ENCODE results near the gene NPIPB5. TPM values are rescaled to one million over a fixed set of nuclear protein-coding genes. Genes with fewer than 3 reads are reported as not detected.
"Not testable (repeated sequence)": the region's sequence is repeated elsewhere in the genome, so short reads cannot be mapped to it uniquely, and the experiment has no call there.

The NPIPB5 gene
- total RNA-seq (100 to 1,000 TPM; 609 to 615 TPM), total RNA-seq (1.3 reads per million in 2 donors)

DNA sequence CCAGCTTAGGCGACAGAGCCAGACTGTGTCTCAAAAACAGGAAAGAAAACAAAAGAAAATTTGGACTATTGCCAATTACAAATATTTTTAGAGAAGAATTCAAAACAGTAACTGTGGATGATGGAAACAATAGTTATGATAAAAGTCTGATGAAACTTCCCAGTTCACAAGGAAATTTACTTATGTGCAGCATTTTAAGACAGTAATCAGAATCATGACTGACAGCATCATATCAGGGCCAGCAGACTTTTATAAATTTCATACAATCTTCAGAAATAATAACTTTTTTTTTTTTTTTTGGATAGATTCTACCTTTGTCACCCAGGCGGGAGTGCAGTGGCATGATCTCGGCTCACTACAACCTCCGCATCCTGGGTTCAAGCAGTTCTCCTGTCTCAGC, at the start of gene NPIPB5:
Gene NPIPB5, plus strand, starts transcription at position 301 of the 400 bp plus-strand sequence. CDS start 2,911 bp downstream, outside the sequence.
- H3K4me3 Mint-ChIP-seq; H3K27me3 Mint-ChIP-seq; H3K4me1 Mint-ChIP-seq; DNase-seq; ATAC-seq; H3K27ac Mint-ChIP-seq; H3K9me3 ChIP-seq (ENCODE audit: control insufficient read depth, low read length, poor library complexity, severe bottlenecking); H3K36me3 Mint-ChIP-seq (ENCODE audit: low read depth): not testable (repeated sequence)

DNA sequence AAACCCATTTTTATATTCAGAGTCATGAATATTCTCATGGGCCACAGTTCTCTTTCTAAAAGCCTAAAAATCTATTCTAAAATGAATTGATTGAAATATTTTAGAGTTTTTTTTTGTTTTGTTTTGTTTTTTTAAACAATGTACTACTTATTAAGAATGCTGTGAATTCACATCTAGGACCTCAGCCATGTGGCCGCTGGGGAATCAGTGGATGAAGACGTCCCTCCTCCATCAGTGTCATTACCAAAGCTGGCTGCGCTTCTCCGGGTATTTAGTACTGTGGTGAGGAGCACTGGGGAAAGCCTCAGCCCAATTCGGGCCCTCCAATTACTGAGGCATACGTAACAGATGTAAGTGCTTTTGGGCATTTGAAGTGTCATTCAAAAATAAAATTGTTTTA, 41.8 kb upstream of the NPIPB5 start:
- not testable (repeated sequence) for DNase-seq; H3K9me3 ChIP-seq (ENCODE audit: control insufficient read depth, low read length, poor library complexity, severe bottlenecking); ATAC-seq; H3K36me3 Mint-ChIP-seq (ENCODE audit: low read depth); H3K27me3 Mint-ChIP-seq; H3K4me1 Mint-ChIP-seq; H3K4me3 Mint-ChIP-seq; H3K27ac Mint-ChIP-seq

DNA sequence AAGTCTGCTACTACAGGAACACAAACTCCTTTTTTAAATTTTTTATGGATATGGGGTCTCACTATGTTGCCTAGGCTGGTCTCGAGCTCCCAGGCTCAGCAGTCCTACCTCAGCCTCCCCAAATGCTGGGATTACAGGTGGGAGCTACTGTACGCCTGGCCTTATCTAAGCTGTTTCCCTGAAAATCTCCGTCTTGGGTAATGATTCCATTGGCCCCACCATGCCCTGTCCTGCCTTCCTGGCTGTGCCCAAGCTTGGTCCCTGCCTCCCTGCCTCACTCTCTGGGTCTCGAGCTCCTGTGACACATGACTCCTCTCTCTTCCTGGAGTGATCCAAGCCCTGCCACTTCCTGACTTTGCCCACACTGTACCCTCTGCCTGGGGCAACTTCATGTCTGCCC, 27.3 kb downstream of the NPIPB5 start:
- not testable (repeated sequence) for H3K9me3 ChIP-seq (ENCODE audit: control insufficient read depth, low read length, poor library complexity, severe bottlenecking); H3K36me3 Mint-ChIP-seq (ENCODE audit: low read depth); ATAC-seq; H3K4me3 Mint-ChIP-seq; DNase-seq; H3K27ac Mint-ChIP-seq; H3K27me3 Mint-ChIP-seq; H3K4me1 Mint-ChIP-seq

DNA sequence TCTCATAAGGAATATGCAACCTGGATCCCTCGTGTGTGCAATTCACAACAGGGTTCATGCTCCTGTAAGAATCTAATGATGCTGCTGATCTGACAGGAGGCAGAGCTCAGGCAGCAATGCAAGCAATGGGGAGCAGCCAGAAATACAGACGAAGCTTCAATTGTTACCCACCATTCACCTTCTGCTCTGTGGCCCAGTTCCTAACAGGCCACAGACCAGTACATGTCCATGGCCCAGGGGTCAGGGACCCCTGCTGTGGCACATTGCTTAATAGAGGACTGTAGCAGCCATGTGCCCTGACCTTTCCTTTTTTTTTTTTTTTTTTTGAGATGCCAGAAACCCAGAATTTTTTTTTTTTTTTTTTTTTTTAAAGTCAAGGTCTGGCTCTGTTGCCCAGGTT, 34.1 kb downstream of the NPIPB5 start:
- H3K4me3 Mint-ChIP-seq; H3K27me3 Mint-ChIP-seq; H3K27ac Mint-ChIP-seq; H3K36me3 Mint-ChIP-seq (ENCODE audit: low read depth); ATAC-seq; H3K4me1 Mint-ChIP-seq; DNase-seq; H3K9me3 ChIP-seq (ENCODE audit: control insufficient read depth, low read length, poor library complexity, severe bottlenecking): not testable (repeated sequence)

DNA sequence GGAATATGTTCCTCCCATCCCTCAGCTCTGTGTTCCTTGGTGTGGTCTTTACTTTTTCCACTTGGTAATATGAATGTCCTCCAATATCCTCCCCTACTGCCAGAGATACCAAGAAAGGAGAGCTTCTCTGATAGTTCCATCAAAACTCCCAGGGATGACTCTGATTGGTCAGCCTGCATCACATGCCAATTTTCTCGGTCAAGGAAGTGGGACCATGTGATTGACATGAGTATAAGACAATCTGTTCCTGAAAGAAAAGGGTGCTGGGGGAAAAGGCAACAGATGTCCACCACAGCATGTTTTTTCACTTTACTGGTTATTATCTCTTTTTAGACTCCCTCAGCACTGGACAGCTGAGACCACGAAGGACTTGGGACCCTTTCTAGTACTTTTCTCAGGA, 35.9 kb downstream of the NPIPB5 start:
- H3K27ac Mint-ChIP-seq; H3K9me3 ChIP-seq (ENCODE audit: control insufficient read depth, low read length, poor library complexity, severe bottlenecking); ATAC-seq; H3K4me3 Mint-ChIP-seq; H3K27me3 Mint-ChIP-seq; H3K36me3 Mint-ChIP-seq (ENCODE audit: low read depth); H3K4me1 Mint-ChIP-seq; DNase-seq: not testable (repeated sequence)

DNA sequence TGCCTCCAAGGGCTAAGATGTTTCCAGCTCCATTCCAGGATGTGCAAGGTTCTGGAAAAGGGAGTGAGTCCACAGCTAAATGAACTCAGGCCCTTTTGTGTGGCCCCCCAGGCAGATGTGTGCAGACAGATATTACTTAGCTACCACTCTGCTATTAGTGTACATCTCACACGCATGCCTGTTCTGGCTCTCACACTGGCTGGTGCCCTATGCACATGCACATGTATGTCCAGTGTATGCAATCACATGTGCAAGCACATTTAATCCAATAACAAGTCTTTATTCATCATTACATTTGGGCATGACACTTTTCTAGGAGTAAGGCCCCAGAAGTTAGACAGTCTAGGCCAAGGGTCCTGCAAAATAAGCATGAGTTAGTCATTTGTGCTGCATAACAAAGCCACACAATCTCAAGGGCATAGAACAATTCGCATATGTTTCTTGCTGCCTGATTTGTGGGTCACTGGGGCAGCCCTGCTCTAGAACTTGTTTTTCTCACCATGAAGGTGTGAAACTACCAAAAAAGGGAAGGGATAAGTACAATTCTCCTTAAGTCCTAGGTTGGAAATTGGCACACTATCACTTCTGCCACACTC, 36.6 kb downstream of the NPIPB5 start:
- H3K4me1 Mint-ChIP-seq; DNase-seq; H3K27ac Mint-ChIP-seq; H3K9me3 ChIP-seq (ENCODE audit: control insufficient read depth, low read length, poor library complexity, severe bottlenecking); H3K36me3 Mint-ChIP-seq (ENCODE audit: low read depth); H3K27me3 Mint-ChIP-seq; H3K4me3 Mint-ChIP-seq; ATAC-seq: not testable (repeated sequence)

DNA sequence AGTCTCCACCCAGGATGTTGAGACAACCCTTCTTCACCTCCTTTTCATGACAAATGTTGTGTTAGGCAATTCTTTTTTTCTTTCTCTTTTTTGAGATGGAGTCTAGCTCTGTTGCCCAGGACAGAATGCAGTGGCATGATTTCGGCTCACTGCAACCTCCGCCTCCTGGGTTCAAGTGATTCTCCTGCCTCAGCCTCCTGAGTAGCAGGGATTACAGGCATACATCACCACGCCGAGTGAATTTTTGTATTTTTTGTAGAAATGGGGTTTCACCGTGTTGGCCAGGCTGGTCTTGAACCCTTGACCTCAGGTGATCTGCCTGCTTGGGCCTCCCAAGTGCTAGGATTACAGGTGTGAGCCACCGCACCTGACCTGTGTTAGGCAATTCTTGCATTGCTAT, 39.2 kb downstream of the NPIPB5 start:
- not testable (repeated sequence) for H3K4me3 Mint-ChIP-seq; H3K4me1 Mint-ChIP-seq; H3K9me3 ChIP-seq (ENCODE audit: control insufficient read depth, low read length, poor library complexity, severe bottlenecking); H3K27ac Mint-ChIP-seq; H3K27me3 Mint-ChIP-seq; H3K36me3 Mint-ChIP-seq (ENCODE audit: low read depth); ATAC-seq; DNase-seq

DNA sequence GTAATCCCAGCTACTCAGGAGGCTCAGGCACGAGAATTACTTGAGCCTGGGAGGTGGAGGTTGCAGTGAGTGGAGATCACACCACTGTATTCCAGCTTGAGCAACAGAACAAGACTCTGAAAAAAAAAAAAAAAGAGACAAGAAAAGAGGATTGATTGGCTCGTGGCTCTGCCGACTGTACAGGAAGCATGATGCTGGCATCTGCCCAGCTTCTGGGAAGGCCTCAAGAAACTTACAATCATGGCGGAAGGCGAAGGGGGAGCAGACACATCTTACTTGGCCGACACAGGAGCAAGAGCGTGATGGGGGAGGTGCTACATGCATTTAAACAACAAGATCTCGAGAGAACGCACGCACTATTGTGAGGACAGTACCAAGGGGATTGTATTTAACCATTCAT, 40.5 kb downstream of the NPIPB5 start:
- not testable (repeated sequence) for H3K4me3 Mint-ChIP-seq; H3K36me3 Mint-ChIP-seq (ENCODE audit: low read depth); H3K27ac Mint-ChIP-seq; H3K9me3 ChIP-seq (ENCODE audit: control insufficient read depth, low read length, poor library complexity, severe bottlenecking); H3K4me1 Mint-ChIP-seq; ATAC-seq; DNase-seq; H3K27me3 Mint-ChIP-seq

DNA sequence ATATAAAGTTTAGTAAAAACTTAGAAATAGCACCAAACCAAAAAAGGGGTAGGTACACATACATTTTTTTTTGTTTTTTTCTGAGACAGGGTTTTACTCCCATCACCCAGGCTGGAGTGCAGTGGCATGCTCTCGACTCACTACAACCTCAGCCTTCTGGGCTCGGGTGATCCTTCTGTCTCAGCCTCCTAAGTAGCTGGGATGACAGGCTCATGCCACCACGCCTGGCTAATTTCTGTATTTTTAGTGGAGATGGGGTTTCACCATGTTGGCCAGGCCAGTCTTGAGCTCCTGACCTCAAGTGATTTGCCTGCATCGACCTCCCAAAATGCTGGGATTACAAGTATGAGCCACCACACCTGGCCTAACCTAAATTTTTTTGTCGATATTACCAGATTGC, 41.0 kb downstream of the NPIPB5 start:
- H3K9me3 ChIP-seq (ENCODE audit: control insufficient read depth, low read length, poor library complexity, severe bottlenecking); H3K27ac Mint-ChIP-seq; H3K27me3 Mint-ChIP-seq; DNase-seq; H3K4me1 Mint-ChIP-seq; ATAC-seq; H3K4me3 Mint-ChIP-seq; H3K36me3 Mint-ChIP-seq (ENCODE audit: low read depth): not testable (repeated sequence)

DNA sequence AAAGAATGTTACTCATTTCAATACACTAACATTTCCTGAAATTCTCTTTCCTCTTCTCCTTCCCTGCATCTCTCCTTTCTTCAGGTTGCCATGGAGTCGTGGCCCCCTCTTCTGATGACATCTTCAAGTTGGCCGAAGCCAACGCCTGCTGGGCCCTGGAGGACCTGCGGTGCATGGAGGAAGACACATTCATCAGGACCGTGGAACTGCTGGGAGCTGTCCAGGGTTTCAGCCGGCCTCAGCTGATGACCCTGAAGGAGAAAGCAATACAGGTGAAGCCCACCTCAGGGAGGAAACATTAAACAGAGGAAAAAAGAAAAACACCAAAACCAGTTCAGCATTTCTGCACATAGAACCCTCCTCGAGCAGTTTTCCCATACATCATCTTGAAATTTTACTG, 46.1 kb downstream of the NPIPB5 start:
- H3K27ac Mint-ChIP-seq; H3K36me3 Mint-ChIP-seq (ENCODE audit: low read depth); H3K4me3 Mint-ChIP-seq; ATAC-seq; H3K9me3 ChIP-seq (ENCODE audit: control insufficient read depth, low read length, poor library complexity, severe bottlenecking); DNase-seq; H3K4me1 Mint-ChIP-seq; H3K27me3 Mint-ChIP-seq: not testable (repeated sequence)

Other genes with a start within 250 kb of the NPIPB5 start
- 100 to 1,000 TPM; 159 to 219 TPM for gene POLR3E, start 213.5 kb upstream of the NPIPB5 start, total RNA-seq
- gene CDR2, start 136.3 kb upstream of the NPIPB5 start, total RNA-seq, result 10 to 100 TPM; 59.0 to 75.5 TPM

All from T-helper 17 cell (primary cell).